SKM-1 treated with dmso at 0.1 percent for 144 hours (cell line): ENCODE results near the gene DHX32.

Experiments
- DNase-seq: peaks from one replicate; lab custom pipeline; 2025; ENCODE audit not compliant: unreplicated experiment; lab: John Stamatoyannopoulos, UW

DHX32 gene

DNA sequence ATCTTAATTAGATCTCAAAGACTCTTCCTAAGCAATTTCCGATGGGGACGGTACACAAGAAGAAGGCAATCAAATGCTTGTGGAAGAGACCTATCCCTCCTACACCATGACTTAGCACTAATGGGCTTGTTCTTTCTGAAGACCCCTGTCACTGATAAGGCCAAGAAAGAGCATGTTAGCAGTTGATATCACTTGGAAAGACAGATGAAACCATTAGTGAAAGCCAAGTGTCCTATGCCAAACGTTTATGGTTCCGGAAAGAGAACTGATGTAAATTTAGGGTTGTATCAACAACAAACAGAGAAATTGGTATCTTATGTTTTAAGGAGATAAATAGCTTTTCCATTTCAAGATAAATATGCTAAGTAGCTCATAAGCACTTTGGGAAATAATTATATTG lies 64.5 kb downstream of the DHX32 start:
- DNase-seq: no peak

DNA sequence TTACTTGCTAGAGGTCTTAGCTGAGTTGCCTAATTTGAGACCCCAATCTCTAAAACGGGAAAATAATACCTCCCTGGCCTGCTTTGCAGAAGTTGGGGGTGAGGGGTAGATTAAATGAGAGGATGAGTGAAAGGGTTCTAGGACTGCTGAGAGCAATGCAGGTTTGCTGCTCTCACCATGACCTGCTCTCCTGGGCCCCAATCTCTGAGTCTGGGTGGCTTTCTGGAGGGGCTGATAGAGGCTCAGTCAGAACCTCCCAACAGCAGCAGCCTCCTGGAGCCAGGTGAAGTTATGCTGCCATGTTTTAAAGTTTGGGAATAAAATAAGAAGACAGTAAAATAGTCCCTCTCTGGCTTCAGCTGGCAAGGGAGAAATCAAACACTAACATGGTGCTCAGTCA lies 65.3 kb downstream of the DHX32 start:
- DNase-seq: no peak

- DNase-seq: no peak
These were observed 68.9 kb downstream of the DHX32 start for GRCh38 chr10:125812128-125812750.

DNA sequence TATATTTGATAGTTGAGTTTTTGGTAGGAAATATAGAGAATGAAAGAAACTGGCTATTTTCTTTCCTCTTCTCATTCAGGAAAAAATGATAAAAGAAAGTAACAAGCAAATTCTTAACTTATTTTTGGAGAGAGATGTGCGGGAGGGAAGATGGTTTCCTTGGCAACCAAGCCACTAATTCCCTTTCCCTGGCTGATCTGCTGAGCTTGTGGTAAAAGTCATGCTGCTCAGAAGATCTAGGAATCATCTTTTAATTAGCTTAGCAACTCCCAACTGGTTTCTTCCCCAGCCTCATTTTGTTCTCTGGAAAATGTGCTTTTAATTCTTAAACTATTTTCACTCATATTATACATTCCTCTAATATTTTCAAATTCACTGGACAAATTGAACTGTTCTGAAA lies 69.8 kb downstream of the DHX32 start:
- no peak for DNase-seq

GRCh38 chr10:125808047-125808446 lies 73.0 kb downstream of the DHX32 start:
- DNase-seq: no peak

DNA sequence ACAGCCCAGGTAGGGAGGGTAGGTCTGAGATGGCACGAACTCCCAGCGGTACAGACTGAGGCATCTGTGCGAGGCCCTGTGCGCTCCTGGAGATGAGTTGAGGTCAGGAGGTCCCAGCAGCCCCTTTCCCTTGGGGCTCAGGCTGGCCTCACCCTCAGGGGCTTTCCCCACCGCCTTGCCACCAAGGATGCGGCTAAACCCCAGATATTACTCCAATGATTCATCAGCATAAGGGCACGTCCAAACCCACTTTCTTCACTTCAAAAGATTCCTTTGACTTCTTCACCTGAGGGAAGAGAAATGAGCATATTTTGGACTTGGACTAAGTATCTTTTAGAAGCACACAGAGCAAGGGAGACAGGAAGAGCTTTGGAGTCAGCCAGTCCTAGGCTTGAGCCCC lies 78.4 kb downstream of the DHX32 start:
- DNase-seq: no peak

DNA sequence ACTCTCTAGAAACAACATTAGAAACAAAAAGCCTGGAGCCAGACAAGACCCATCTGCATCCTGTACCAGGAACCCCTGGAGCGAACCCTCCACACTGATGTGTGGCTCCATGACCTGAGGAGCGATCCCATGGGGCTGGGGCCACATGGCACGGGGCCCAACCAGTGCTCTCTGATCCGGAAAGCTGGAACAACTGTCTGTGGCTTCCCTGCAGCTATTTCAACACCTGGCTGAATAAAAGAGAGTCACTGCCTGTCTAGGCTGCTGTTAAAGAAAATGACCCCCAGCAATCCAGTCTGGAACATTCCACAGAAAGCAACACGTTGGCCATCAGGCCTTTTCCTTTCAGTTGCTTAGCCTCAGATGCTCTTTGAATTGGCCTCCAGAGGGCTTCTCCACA lies 79.0 kb downstream of the DHX32 start:
- no peak for DNase-seq

- no peak for DNase-seq
These were observed 79.5 kb downstream of the DHX32 start for GRCh38 chr10:125801574-125801973.

GRCh38 chr10:125799451-125800182 lies 81.5 kb downstream of the DHX32 start:
- no peak for DNase-seq

DNA sequence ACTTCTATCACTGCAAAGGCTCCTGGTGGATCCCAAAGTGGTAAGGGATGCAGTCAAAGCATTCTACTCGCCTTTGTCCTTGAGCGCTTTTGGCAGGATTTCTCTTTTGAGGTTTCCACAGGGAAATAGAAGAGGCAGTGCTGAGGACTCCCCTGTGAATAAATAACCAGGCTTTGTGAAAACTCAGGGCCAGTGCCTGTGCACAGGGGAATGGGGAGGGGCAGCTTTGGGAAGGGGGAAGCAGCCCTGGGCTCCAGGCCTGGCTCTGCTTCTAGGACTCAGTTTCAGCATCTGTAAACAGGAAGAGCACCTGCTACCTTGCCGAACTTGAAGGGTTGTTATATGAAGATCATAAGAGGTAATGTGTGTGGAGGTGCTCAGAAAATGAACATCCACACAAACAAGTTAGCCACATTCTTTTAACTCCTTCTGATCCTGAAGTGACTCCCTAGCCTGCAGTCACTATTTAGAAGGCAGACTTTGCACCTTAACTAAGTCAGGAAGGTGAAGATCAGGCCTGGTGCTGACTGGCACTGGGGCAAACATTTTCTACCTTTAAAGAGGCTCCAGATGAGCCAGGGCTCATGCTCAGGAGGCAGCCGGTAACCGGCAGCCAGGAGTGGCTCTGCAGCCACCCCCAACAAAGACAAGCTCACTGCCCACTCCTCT lies 83.0 kb downstream of the DHX32 start:
- DNase-seq: no peak

GRCh38 chr10:125797424-125797823 lies 83.7 kb downstream of the DHX32 start:
- DNase-seq: no peak

GRCh38 chr10:125795637-125796190 lies 85.4 kb downstream of the DHX32 start:
- DNase-seq: no peak

DNA sequence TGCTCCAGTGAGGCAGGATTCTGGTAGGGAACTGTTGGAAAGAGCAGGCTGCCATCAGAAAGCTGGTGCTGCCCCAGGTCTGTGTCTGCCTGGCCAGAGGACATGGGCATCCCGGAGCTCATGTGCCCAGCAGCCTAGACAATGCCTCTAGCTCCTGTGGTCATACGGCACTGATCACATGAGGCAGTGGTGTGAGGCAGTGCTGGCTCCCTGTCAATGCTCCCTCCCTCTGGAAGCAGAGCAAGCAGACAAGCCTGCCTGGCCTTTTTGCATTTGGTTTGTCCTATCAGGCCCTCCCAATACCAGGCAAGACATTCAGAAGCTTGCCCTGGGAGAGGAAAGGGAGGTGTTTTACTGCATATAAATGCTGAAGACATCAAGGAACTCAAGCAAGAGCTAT lies 86.0 kb downstream of the DHX32 start:
- DNase-seq: no peak

- no peak for DNase-seq
These were observed 88.5 kb downstream of the DHX32 start for GRCh38 chr10:125792342-125793300.

- DNase-seq: no peak
These were observed 92.7 kb downstream of the DHX32 start for GRCh38 chr10:125788156-125789034.
